Gastroesophageal sphincter (tissue), 3 donors: ENCODE data around the gene CA9.

ENCODE experiments used
- CTCF ChIP-seq, 4 experiments: fragments of 200-600 bp in 2 of 4; fragments of 450-650 bp in 2 of 4; sonication (generic) in 1 of 4; IDR thresholded peaks; one replicate each; pipeline ENCODE4 v1.5.1; 2017 to 2019; ENCODE audit warnings: antibody characterized with exemption in 4 of 4, mild to moderate bottlenecking in 2 of 4, moderate library complexity in 2 of 4
- POLR2A ChIP-seq, 2 donors: fragments of 450-650 bp; IDR thresholded peaks; one replicate each; pipeline ENCODE4 v1.6.1; 2017; ENCODE audit warnings: antibody characterized with exemption in 2 of 2, mild to moderate bottlenecking in 2 of 2, moderate library complexity in 1 of 2

- no peak for TF ChIP-seq CTCF (IDR thresholded peaks at IDR 0.05)
- no peak for TF ChIP-seq POLR2A (IDR thresholded peaks at IDR 0.05)
These were observed 45.2 kb upstream of the CA9 start for GRCh38 chr9:35628389-35628991.
